Forelimb muscle (tissue), 1 donor: ENCODE results near the gene ZFAND6. TPM values are rescaled to one million over a fixed set of nuclear protein-coding genes. Genes with fewer than 3 reads are reported as not detected.

Experiments
- DNase-seq: peaks from one replicate; pipeline ENCODE4 v3.0.0-alpha.2; 2013; ENCODE audit warnings: low read depth
- polyA plus RNA-seq: library from polyadenylated mRNA; unstranded; fragments of 120-200 nt; gene quantifications from one replicate; pipeline ENCODE4 v1.2.1, GENCODE V29; 2013; ENCODE audit not compliant: insufficient read length

Gene ZFAND6
- polyA plus RNA-seq, 1 donor = 105 TPM

GRCh38 chr15:80169768-80170357 lies 110.4 kb downstream of the ZFAND6 start:
- DNase-seq = no peak

GRCh38 chr15:80170596-80170995 lies 111.1 kb downstream of the ZFAND6 start:
- DNase-seq = no peak

DNA sequence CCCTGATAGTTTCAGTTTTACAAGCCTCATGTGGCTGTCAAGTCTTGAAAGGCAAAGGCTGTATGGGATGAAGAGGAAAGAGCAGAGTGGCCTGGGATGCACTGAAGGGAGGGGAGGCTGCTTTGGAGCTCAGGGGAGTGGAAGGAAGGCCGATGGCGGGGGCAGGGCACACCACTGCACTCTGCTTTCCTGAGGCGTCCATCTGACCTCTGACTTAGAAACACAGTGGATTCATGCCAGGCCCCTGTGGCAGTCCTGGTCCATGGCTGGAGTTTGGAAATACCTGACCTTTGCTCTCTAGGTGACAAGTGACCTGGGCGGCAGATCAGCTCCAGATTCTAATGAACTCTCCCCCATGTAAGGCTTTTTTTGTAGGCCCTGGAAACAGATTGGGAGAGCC lies 112.3 kb downstream of the ZFAND6 start:
- DNase-seq = no peak

DNA sequence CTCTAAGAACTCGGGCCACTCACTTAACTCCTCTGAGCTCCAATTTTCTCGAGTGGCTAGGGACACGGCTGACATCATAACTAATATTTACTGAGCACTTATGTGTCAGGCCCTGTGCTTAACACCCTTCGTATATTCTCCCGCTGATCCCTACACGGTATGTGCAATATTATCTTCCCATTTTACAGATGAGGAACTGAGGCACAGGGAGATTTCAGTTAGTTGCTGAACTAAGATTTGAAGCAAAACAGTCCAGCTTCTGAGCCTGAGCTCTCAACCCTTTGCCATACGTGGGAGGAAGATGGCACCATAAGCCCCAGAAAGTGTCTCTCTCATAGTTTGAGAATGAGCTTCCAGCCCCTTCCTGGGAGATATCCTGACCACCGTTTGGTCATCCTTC lies 112.9 kb downstream of the ZFAND6 start:
- no peak for DNase-seq

DNA sequence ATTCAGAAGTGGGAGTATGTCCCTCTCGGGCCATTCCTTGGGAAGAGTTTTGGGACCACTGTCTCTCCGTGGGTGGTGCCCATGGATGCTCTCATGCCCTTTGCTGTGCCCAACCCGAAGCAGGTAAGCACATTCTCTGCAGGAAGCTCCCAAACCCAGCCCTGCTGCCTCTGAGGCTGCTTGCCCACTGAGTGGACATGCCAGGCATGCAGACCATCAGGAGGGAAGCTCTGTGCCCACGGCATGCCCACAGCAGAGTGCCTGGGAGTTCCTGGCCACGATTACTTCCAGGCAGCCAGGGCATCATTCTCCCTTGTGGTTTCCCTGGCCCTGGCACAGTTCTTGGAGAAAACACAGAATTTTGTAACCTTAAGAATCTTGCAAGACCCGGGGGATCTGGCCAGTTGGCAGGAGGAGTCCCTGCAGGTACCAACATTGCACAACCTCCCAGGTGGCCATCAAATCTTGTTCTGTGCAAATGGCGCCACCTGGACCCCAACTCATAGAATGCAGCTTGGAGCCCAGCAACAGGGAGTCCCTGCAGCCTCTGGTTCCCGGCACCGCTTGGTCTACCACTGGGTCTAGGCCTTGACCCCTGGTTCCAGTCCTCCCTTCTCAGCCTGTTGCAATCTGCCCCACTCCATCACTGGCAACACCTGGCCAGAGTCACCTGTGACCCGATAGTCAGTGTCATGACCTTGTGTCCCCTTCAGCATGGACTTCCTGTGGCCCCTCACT lies 113.7 kb downstream of the ZFAND6 start:
- DNase-seq = no peak

DNA sequence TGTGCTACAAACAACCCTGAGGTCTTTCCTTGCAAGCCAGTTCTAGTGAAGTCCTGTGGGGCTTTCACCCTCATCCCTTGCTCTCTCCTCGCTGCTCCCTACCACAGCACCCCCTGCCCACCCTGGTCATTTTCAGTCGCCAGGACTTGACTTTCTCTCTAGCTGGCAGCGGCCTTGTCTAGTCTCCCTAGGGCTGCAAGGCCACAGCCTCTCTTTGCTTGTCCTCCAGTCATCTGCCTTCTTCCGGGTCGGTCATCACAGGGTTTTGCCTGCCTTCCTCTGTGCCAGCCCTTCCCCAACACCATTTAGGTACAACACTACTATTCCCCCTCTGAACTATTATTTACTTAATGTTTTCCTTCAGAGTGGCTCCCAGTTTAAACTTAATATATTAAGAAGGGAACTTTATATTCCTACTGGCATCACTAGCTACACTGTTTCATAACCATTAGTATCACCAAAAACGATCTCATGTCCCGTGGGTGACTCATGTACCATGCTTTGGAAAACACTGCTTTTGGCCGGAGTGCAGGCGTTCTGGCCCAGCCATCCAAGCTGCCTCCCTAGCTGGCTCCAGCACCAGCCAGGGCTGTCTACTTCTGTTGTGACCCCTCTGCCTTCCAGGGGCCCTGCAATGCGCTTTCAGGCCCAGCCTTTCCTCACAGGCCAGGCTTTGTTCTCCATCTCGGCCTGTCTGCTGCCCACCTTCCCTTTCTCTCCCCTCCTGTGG lies 114.7 kb downstream of the ZFAND6 start:
- DNase-seq = no peak

GRCh38 chr15:80175436-80175835 lies 116.0 kb downstream of the ZFAND6 start:
- DNase-seq = no peak

DNA sequence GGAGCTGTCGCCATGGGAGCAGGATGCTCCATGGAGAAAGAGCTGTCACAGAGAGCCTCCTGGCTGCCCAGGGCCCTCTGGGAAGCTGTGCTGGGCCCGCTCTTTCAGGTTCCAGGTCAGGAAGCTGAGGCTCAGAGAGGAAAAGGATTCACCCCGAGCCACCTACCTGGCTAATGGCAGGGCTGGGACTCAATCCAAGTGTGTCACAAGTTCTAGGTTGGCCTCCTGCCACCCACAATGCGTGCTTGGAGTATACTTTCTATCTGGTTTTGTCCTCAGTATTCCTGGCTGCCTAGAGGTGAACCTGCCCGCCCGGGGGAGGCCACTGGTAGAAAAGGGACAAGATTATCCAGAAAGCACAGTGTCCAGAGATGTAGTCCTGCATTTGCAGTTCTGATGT lies 117.0 kb downstream of the ZFAND6 start:
- DNase-seq = no peak

- no peak for DNase-seq
Measured at GRCh38 chr15:80177156-80177555, 117.7 kb downstream of the ZFAND6 start.

DNA sequence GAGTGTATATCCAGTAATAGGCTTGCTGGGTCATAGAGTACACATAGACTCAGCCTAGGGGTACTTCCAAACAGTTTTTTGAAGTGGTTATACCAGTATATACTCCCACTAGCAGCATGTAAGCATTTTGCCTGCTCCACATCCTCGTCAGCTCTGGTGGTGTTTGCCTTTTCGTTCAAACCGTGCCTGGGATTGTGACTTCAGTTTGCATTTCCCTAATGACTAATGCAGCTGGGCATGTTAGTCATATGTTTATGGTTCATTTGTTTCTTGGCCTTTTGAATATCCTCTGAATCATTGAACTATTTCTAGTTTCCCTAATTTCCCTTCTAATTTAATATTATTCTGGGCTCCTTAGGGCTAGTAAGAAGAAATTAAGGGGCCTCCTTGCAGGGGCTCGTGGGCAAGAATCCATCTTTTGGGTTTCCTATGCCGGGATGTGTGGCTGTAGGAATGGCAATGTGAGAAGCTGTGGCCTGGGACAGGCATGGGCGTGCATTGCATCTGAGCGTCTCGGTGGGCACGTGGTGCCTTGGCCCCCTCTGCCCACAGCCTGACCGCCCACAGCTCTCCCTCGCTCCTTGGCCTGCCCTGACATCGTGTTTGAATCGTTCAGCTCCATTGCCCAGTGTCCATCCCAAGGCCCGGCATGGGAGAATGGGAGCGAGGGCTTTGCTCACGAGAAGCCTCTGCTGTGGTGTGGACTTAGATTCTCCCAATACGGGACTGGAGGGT lies 119.7 kb downstream of the ZFAND6 start:
- no peak for DNase-seq

DNA sequence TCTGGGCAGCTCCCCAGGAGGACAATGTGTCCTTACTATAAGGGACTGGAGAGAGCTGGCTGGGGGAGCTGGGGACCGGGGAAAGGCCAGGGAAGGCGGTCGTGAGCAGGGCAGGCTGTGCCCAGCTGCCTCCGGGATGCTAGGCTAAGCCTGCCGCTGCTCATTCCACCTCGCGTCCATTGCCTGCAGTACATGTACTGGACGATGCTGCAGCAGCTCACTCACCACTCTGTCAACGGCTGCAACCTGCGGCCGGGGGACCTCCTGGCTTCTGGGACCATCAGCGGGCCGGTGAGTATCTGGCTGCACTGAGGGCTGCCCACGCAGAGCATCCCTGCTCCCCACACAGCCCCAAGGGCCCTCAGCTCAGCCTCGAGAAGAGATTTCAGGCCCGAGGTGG lies 120.5 kb downstream of the ZFAND6 start:
- no peak for DNase-seq

DNA sequence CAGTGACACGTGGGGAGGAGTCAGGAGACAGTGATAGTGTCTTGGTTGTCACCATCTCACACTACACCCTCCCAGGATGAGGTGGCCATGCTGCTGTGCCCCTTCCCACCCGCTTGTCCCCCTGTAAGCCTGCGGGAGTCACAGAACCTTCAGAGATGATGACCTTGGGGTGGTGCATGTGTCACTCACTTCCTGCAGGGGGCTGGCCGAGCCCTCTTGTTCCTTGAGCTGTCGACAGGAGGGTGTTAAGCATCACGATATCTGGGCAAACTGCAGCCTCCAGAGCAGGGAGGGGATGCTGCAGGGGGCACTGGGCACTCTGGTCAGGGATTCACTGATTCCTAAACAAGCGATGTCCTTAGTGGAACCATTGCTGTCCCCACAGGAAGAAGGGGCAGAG lies 121.0 kb downstream of the ZFAND6 start:
- no peak for DNase-seq

GRCh38 chr15:80180986-80181385 lies 121.5 kb downstream of the ZFAND6 start:
- no peak for DNase-seq

GRCh38 chr15:80182611-80183261 lies 123.3 kb downstream of the ZFAND6 start:
- no peak for DNase-seq

- no peak for DNase-seq
Measured at GRCh38 chr15:80183306-80183705, 123.8 kb downstream of the ZFAND6 start.

DNA sequence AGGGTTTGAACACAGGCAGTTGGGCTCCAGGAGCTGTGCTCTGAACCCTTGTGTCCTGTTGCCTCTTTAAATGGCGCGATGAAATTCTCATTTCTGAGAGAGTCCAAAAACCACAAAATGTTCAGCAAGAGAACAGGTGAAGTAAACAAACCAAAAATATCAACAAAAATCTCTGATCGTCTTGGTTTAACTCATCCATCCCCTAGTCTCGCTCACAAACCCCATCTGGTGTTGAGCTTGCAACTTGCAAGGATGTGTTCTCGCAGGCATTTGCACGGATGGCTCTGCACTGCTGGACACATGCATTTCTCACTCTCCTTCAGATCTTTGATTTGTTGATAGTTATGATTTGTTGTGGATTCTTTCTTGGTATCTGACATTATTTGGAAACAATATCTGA lies 124.4 kb downstream of the ZFAND6 start:
- DNase-seq = no peak

GRCh38 chr15:80184554-80184953 lies 125.1 kb downstream of the ZFAND6 start:
- no peak for DNase-seq

DNA sequence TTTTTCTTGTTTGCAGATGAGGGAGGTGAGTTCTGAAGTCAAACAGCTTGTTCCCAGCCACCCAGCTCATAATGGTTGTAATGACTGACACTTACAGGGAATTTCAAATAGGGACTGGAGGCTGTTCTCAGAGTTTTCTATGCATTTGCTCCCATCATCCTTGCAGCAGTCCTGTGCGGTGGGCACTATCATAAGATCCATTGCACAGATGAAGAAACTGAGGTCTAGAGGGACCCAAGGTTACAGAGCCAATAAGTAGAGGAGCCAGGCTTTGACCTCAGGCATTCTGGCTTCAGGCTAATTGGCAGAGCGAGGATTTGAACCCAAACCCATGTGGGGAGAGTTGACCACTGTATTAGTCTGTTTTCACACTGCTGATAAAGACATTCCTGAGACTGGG lies 125.7 kb downstream of the ZFAND6 start:
- no peak for DNase-seq

DNA sequence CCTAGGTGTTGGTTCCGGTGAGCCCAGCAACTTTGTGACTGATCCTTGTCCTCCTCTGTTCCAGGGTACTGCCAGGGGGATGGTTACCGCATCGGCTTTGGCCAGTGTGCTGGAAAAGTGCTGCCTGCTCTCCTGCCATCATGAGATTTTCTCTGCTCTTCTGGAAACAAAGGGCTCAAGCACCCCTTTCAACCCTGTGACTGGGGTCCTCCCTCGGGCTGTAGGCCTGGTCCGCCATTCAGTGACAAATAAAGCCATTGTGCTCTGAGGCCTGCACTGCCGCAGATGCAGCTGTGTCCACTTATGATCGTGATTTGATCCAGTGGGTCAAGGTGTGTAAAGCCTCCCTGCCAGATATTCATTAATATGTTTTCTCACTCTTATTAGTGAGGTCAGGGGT lies 126.6 kb downstream of the ZFAND6 start:
- DNase-seq = no peak

- no peak for DNase-seq
Measured at GRCh38 chr15:80186597-80186996, 127.1 kb downstream of the ZFAND6 start.
